GM12864 (cell line): ENCODE data around the gene SLC9A2.

Experiments used
- DNase-seq: peaks from one replicate; pipeline ENCODE4 v3.0.0-alpha.2; 2011; ENCODE audit warnings: low read depth
- H3K4me3 ChIP-seq: 2 replicates; pipeline ENCODE4 v1.5.1; 2011; ENCODE audit warnings: mild to moderate bottlenecking, low read depth, low read length, control low read depth
- CTCF ChIP-seq: IDR thresholded peaks from 2 replicates; pipeline ENCODE4 v1.5.1; 2011; ENCODE audit warnings: low read depth, mild to moderate bottlenecking, moderate library complexity, low read length, control low read depth, inconsistent platforms; ENCODE audit errors: missing control alignments

SLC9A2 gene

GRCh38 chr2:102678442-102678841 lies 59.1 kb downstream of the SLC9A2 start:
- no peak overlapping the region for H3K4me3 ChIP-seq
- TF ChIP-seq CTCF, result no peak
- DNase-seq, result no peak

GRCh38 chr2:102686479-102687439 lies 67.4 kb downstream of the SLC9A2 start:
- TF ChIP-seq CTCF, result no peak
- no peak for DNase-seq
- H3K4me3 ChIP-seq, result no peak overlapping the region

GRCh38 chr2:102690012-102690411 lies 70.7 kb downstream of the SLC9A2 start:
- no peak for DNase-seq
- no peak for TF ChIP-seq CTCF
- no peak overlapping the region for H3K4me3 ChIP-seq

DNA sequence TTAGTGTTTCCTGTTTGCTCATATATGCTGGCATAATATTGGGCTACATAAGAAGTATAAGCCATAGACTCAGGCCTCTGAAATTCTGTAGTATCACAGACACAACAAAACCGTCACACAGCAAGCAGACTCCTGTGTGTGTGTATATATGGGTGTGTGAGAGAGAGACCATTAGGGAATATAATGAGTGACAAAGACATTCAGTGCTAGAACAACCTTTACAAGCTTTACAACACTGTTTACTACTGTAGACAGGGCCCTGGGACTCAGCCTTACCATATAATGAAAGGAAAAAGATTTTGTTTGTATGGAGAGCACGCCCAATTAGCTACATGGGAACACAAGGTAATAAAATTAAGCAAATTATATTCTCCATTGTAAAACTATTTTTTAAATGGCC lies 77.1 kb downstream of the SLC9A2 start:
- DNase-seq, result no peak

DNA sequence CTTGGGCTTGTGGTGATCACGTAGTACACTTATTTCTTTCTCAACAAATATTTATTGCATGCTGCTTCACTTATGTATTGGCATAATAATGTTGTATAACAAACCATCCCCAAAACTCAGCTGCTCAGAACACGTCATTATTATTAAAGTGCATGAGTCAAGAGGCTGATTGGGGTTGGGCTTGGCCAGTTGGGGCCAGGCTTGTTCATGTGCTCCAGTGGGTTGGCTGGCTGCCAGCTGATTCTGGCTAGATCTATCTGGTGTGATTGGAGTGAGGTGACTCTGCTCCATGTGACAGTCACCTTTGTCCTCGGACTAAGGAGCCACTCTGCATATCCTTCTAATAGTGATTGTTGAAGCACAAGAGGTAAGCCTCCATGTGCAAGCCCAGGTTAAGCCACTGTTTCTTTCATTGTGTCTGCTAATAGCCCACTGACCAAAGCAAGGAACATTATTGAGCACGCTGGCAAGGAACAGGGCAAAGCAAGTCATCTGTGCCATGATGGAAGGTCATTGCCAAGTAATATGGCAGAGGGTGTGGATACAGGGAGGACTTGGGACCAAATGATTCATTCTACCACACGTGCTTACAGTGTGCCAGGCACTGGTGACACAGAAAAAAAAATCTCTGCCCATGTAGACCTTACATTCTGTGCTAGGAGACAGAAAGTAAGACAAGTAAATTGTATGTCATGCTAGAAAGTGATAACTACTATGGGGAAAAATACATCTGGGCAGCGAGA lies 79.2 kb downstream of the SLC9A2 start:
- no peak overlapping the region for H3K4me3 ChIP-seq
- DNase-seq, result no peak
- no peak for TF ChIP-seq CTCF

More for the DNA sequence above, 77.1 kb downstream of the SLC9A2 start:
- no peak overlapping the region for H3K4me3 ChIP-seq
- no peak for TF ChIP-seq CTCF

DNA sequence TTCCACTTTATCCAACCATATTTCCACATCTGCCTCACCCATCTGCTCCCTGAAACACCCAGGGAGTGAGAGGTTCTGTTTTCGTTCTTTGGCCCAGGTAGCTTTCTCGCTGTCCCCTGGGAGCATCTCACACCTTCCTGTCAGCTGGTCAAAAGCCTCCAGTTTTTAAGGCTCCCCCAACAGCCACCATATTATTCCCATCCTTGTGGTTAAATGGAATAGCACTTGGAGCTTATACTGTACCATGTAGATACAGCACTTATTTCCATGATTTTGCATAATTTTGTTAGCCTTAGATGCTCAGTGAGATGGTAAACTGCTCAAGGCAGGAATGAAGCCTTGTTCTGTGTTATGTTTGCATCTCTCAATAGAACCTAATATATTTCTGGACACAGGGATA lies 84.0 kb downstream of the SLC9A2 start:
- H3K4me3 ChIP-seq, result no peak overlapping the region
- TF ChIP-seq CTCF, result no peak
- no peak for DNase-seq
